ENCODE results near the gene BMP8A.

DNA sequence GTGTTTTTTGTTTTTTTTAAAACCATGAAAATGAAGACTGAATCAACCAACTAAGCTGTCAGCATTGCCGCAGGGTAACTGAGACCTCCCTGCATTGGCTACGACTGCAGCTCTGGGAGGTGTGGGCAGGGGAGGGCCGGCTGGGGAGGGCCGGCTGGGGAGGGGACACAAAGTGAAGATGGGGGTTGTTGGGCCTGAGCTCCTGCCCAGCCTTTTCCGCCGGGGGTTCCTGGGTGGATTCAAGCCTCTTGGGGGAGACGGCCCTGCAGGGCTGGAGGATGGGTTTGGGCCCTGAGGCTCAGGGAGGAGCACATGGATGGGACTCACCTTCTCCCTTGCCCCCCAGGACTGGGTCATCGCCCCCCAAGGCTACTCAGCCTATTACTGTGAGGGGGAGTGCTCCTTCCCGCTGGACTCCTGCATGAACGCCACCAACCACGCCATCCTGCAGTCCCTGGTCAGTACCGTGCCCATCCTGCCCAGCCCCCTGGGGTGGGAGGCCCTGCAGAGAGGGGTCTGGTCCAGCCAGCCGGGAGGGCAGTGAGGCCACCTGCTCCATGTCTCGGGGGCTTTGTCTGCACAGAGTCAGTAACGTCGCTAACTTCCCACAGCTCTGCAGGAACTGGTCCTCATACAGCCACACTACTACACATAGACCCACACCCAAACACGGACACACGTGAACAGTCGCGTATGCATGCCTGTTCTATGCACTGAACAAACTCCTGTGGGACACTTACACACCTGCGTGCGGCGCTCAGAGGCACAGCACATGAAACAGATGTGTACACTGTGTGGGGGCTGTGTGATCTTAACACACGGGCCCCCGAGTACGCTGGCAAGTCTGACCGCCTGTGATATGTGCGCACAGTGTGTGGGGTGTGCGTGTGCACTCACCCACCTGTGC is 31.5 kb downstream of the BMP8A start:
- TF ChIP-seq, protein P1, sequence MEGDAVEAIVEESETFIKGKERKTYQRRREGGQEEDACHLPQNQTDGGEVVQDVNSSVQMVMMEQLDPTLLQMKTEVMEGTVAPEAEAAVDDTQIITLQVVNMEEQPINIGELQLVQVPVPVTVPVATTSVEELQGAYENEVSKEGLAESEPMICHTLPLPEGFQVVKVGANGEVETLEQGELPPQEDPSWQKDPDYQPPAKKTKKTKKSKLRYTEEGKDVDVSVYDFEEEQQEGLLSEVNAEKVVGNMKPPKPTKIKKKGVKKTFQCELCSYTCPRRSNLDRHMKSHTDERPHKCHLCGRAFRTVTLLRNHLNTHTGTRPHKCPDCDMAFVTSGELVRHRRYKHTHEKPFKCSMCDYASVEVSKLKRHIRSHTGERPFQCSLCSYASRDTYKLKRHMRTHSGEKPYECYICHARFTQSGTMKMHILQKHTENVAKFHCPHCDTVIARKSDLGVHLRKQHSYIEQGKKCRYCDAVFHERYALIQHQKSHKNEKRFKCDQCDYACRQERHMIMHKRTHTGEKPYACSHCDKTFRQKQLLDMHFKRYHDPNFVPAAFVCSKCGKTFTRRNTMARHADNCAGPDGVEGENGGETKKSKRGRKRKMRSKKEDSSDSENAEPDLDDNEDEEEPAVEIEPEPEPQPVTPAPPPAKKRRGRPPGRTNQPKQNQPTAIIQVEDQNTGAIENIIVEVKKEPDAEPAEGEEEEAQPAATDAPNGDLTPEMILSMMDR (IDR thresholded peaks at IDR 0.05; ENCODE audit: borderline replicate concordance, extremely low read depth, low read length, poor library complexity, severe bottlenecking): no peak
- TF ChIP-seq EZH2 (IDR thresholded peaks at IDR 0.05; ENCODE audit: borderline replicate concordance, low read depth, low read length, severe bottlenecking): no peak

Measured in DND-41 (cell line).